Colonic mucosa (tissue), 4 donors: ENCODE results near the gene C10orf71. TPM values are rescaled to one million over a fixed set of nuclear protein-coding genes. Genes with fewer than 3 reads are reported as not detected.

ENCODE experiments used
- DNase-seq: peaks from one replicate; pipeline ENCODE4 v3.0.0-alpha.2; 2020
- H3K27ac ChIP-seq: fragments of 200-600 bp; one replicate; pipeline ENCODE4 v1.8.0; 2021
- H3K27me3 ChIP-seq: fragments of 200-600 bp; one replicate; pipeline ENCODE4 v1.8.0; 2021
- H3K36me3 ChIP-seq: fragments of 200-600 bp; one replicate; pipeline ENCODE4 v1.8.0; 2021
- H3K4me1 ChIP-seq: fragments of 200-600 bp; one replicate; pipeline ENCODE4 v1.8.0; 2021; ENCODE audit warnings: mild to moderate bottlenecking
- H3K4me3 ChIP-seq: fragments of 200-600 bp; one replicate; pipeline ENCODE4 v1.8.0; 2021
- H3K9ac ChIP-seq, 2 donors: one replicate each; pipeline ENCODE4 v1.7.0; 2013; ENCODE audit warnings: control low read depth in 2 of 2, low read depth in 2 of 2, low read length in 2 of 2
- H3K9me3 ChIP-seq: fragments of 200-600 bp; one replicate; pipeline ENCODE4 v1.8.0; 2021
- intact Hi-C: fragments of 100-400 bp; cut with DNase I; formaldehyde crosslinking; loops from one replicate; pipeline ENCODE4 v1.14.1; 2022
- total RNA-seq, 2 donors: library from RNA; stranded (reverse); fragmentation: NEBNext Ultra II Directional in 1 of 2; extraction: Animal tissue kit (Norgen Biotek cat#: 25700) in 1 of 2; gene quantifications; one replicate each; pipeline ENCODE4 v1.2.1, GENCODE V29; 2021
- TF ChIP-seq, protein P1 (sequence below): fragments of 200-600 bp; IDR thresholded peaks from one replicate; pipeline ENCODE4 v1.8.0; 2022; ENCODE audit warnings: antibody characterized with exemption, mild to moderate bottlenecking
- donor health status: healthy.
- donor health status: DM: no; HTN: no; CAD: no.
- donor health status: DM: no; HTN: no; CAD: no.

Gene C10orf71
- total RNA-seq, 2 donors from 2014 or later = not detected

DNA sequence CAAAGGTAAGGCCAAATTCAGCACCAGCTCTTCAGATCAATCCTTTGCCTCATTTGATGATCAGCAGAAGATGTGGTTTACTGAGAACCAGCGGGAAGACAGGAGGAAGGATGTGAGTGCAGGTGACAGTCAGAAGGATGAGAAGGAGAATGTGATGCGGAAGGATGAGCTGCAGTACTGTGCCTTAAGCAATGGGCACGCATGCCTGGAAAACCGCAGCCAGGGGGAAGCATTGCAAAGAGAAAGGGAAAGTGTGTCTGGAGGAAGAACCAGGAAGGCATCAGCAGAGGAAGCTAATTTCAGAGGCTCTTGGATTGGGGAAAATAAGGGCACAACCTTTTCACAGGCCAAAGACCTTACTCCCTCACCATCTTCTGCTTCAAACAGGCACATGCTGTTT lies 25.7 kb downstream of the C10orf71 start:
- H3K27ac ChIP-seq = no peak overlapping the region
- H3K27me3 ChIP-seq = no peaks in the 10 kb centered on the region
- no peak overlapping the region for H3K4me3 ChIP-seq
- DNase-seq = no peak
- no peaks in the 10 kb centered on the region for H3K9me3 ChIP-seq
- H3K36me3 ChIP-seq = no peaks in the 10 kb centered on the region
- H3K9ac ChIP-seq = no peak overlapping the region
- TF ChIP-seq, protein P1, sequence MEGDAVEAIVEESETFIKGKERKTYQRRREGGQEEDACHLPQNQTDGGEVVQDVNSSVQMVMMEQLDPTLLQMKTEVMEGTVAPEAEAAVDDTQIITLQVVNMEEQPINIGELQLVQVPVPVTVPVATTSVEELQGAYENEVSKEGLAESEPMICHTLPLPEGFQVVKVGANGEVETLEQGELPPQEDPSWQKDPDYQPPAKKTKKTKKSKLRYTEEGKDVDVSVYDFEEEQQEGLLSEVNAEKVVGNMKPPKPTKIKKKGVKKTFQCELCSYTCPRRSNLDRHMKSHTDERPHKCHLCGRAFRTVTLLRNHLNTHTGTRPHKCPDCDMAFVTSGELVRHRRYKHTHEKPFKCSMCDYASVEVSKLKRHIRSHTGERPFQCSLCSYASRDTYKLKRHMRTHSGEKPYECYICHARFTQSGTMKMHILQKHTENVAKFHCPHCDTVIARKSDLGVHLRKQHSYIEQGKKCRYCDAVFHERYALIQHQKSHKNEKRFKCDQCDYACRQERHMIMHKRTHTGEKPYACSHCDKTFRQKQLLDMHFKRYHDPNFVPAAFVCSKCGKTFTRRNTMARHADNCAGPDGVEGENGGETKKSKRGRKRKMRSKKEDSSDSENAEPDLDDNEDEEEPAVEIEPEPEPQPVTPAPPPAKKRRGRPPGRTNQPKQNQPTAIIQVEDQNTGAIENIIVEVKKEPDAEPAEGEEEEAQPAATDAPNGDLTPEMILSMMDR = no peak
- intact Hi-C loops = no loop called here
- no peaks in the 10 kb centered on the region for H3K4me1 ChIP-seq

DNA sequence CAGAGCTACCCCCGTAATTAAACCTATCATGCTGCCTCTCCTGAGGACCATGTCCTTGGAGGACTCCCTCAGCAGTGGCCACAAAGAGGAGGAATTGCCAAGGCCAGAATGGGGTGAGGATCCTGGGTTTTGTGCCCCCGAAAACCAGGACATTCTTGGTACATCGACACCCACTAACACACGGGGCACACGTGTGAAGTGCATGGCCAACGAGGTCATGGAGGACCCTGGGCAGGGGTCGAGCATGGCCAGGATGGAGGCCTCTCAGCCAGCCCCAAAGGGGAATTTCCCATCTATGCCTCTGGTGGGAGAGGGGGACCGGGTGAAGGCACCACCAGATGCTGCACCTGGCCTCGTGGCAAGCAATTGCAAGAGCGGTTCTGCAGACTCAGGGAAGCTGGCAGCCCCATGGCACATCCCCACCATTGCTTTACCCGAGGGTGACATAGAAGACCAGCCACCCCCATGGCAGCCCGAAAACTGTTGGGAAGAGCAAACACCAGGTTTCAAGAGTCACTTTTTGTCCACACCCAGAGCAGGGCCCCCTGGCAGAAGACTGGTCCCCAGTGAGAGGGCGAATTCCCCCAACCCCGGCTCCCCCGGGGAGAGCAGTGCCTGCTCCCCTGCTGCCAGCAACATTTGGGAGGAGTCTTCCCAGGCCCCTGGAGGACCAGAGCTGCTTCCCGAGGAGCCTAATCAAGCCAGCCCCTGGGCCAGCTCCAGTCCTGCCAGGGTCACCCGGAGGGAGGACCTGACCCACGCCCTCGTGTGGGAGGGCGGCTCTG lies 26.4 kb downstream of the C10orf71 start:
- TF ChIP-seq, protein P1 = no peak
- Histone ChIP-seq H3K9ac (no peak overlapping the region), H3K27ac (no peak overlapping the region), H3K9me3 (no peaks in the 10 kb centered on the region), H3K36me3 (no peaks in the 10 kb centered on the region), H3K4me1 (no peaks in the 10 kb centered on the region), H3K4me3 (no peak overlapping the region), H3K27me3 (no peaks in the 10 kb centered on the region)
- intact Hi-C loops = no loop called here
- DNase-seq = no peak

DNA sequence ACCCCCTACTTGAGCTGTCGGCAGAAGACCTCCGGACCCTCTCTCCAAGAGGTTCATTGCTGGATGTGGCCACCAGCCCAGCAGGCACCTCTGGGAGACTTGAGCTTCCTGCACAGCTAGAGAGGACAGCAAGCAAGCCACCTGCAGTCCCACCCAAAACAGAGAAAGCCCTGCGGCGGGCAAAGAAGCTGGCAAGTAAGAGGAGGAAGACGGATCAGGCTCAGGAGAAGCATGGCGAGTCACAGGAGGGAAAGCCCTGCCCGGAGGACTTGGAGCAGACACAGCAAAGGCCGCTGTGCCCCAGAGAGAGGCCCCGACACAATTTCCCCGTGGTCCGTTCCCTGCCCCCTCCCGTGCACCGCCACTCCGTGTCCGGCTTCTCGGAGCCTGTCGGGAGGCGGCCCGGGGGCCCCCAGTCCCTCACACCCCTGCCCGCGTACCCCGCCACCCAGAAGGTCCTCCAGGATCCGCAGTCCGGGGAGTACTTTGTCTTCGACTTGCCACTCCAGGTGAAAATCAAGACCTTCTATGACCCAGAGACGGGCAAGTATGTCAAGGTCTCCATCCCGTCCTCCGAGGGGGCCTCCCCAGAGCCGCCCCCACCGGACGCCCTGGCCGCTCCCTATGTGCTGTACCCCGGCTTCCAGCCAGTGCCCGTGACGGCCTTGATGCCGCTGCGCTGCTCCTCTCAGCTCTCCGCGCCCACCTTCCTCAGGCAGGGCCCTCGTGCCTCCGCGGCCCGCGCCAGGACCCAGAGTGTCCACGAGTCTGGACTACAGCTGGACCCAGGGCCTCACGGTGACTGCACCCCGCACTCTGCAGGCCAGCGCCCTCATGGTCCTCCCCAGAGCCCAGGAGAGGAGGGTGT lies 27.2 kb downstream of the C10orf71 start:
- Histone ChIP-seq H3K27me3 (no peaks in the 10 kb centered on the region), H3K36me3 (no peaks in the 10 kb centered on the region)
- no peak for DNase-seq

DNA sequence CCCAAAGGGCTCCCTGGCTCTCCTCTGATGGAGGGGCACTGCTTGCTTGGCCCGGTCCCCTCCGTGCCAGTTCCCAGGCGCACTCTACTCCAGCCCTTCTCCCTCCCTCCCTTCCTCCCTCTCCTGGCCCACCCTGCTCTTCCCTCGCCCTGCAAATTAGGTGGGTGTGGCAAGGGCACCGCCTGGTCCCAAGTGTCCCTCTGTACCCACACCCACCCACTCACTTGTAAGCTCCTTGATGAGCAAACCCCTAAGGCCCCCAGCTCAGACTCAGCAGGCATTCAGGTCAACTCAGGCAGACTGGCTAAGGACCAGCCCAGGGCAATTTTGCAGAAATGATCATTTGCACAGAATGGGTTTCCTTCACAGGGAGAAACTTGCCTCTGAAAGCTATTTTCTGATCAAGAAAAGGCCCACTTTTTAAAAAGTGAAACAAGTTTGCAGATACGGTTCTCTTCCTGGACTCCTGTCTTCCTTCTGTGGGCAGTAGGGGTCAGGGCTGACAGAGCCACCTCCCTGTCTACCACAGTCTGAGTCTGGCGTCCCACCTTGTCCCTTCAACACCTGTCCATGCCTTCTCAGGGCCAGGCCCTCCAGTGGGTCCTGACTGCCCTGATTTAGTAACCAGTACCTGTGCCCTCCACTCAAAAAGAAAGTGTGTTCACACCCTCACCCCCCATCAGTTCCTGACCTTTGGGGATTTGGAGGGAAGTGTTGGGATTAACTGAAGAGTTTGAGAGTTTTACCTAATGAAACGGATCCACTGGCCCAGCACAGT lies 28.3 kb downstream of the C10orf71 start:
- no peaks in the 10 kb centered on the region for H3K9me3 ChIP-seq
- no peak overlapping the region for H3K4me3 ChIP-seq
- intact Hi-C loops = no loop called here
- no peaks in the 10 kb centered on the region for H3K27me3 ChIP-seq
- H3K9ac ChIP-seq = no peak overlapping the region
- TF ChIP-seq, protein P1 = no peak
- no peak for DNase-seq
- no peaks in the 10 kb centered on the region for H3K4me1 ChIP-seq
- no peaks in the 10 kb centered on the region for H3K36me3 ChIP-seq
- H3K27ac ChIP-seq = no peak overlapping the region

More for the DNA sequence above, 27.2 kb downstream of the C10orf71 start:
- Histone ChIP-seq H3K27ac (no peak overlapping the region), H3K4me1 (no peaks in the 10 kb centered on the region), H3K9ac (no peak overlapping the region), H3K9me3 (no peaks in the 10 kb centered on the region), H3K4me3 (no peak overlapping the region)
- TF ChIP-seq, protein P1 = no peak
- intact Hi-C loops = no loop called here
